ENCODE results near the gene SLC22A17. TPM values are rescaled to one million over a fixed set of nuclear protein-coding genes. Genes with fewer than 3 reads are reported as not detected.

The SLC22A17 gene
- 1.6 and 2.6 TPM in 2 replicates for total RNA-seq

GRCh38 chr14:23352506-23353432 lies at the start of gene SLC22A17:
TSS of gene SLC22A17 (minus strand) at chr14:23352887.

GRCh38 chr14:23376482-23377197 lies 24.0 kb upstream of the SLC22A17 start, which contains the start of gene CMTM5:
TSS of gene CMTM5 (plus strand) at chr14:23377046. CDS start at chr14:23377252, 206 bp downstream.

GRCh38 chr14:23372509-23372908 lies 19.8 kb upstream of the SLC22A17 start, which contains the start of gene IL25:
TSS of gene IL25 (plus strand) at chr14:23372809.

GRCh38 chr14:23365036-23365731 lies 12.5 kb upstream of the SLC22A17 start, which contains the start of gene EFS:
TSS of gene EFS (minus strand) at chr14:23365172. CDS start at chr14:23365025, 147 bp downstream.

DNA sequence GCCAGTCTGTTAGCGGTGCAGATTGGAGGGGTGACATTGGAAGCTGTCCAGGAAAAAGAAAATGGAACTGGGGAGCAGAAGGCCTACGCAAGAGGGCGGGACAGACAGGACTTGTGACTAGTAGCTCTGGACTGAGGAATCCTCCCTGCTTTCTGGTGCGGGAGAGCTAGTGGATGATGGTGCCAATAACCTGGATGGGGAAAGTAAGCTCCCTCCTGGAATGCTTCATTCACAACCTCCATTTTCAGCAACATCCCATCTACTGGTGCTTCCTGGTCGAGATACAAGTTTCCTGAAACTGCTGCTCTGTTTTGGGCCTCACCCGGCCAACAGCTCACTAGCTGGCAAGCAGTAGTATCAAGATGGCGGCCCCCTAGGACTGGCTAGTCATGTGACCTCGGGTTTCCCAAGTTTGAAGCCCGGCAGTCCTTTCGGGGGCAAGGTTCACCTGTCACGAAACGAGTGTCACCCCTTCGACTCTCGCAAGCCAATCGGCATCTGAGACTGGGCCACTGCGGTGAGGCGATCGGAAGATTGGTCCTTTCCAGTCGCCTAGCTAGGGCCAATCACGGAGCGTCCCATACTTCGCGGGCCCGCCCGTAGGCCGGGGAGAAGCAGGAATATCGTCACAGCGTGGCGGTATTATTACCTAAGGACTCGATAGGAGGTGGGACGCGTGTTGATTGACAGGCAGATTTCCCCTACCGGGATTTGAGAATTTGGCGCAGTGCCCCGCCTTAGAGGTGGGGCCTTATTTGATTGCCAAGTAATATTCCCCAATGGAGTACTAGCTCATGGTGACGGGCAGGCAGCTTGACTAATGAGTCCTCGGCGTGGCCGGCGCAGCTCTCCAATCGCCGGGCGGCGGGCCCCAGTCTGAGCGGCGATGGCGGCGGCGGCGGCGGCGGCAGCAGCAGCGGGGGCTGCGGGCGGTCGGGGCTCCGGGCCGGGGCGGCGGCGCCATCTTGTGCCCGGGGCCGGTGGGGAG lies 31.8 kb downstream of the SLC22A17 start, which contains the start of gene PABPN1:
PABPN1 (plus strand) TSS at position 874 of the 988 bp plus-strand sequence; CDS start at position 887, 13 bp downstream.

DNA sequence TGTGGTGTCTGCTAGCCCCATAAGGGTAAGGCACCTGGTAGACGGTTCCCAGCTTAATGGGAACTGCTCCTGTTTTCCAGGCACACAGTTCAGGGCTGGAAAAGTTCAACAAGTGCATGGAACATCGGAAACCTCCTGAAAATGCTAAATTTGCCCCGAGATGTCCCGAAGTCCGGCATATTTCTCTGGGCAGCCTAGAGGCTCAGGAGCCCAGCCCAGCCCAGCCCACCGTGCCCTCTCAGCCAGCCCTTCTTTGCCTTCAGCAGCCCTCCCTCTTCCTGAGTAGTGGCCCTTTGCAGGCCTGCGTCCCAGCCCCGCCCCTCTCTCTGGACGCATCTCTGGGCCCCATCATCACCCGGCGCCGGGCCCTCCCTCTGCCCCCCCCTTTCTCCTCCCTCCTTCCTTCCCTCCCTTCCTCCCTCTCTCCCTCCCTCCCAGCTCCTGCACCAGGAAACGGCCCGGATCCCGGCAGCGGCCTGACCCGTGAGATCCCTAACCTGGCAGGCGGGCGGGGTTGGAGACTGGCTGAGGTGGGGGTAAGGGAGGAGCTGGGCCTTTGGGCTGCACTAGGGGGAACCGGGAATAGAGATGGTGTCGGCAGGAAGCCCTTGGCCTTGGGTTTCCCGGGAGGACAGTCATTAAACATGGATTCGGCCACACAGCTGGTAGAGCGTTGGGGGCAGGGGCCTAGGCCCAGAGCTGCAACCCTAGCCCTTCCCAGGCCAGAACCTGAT lies 46.1 kb downstream of the SLC22A17 start, which contains the start of gene BCL2L2:
BCL2L2 (plus strand) TSS at position 422 of the 734 bp plus-strand sequence. CDS start 935 bp downstream, outside the sequence.

DNA sequence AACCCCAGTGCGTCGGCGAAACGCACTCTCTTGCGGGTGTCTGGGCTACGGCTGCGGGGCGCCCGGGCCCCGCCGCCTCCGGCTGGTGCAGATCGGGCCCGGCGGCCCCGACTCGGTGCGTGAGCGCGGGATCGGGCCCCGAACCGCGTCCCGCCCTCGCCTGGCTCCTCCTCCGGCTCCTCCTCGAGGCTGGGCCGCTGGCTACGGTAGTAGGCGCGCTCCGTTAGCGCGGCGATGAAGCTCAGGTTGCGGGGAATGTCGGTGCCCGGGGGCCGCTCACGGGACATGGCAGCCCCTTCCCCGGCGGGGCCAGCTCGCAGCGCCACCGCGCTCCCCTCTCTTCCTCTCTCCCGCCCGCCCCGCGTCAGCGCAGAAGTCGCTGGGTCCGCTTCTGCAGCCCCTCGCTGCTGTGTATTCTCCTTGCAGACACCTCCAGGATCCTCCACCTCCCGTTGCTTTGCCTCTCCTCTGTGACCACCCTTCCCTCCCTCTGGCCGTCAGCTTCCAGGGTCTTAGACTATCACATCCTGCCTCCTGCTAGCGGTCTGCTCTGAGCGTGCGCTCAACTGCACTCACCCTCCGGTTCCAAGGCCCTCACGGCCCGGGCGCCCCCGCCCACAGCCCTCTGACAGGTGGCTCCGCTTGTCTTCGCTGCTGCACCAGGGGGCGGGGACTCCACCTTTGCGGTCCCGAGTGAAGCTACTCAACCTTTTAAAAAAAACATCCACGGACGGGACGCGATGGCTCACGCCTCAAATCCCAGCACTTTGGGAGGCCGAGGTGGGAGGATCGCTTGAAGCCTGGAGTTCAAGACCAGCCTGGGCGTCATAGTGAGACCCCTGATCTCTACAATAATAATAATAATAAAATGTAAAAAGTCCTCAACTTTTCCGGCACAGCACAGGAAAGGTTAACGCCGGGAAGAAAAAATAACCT lies 50.1 kb downstream of the SLC22A17 start, which contains the start of gene PPP1R3E:
PPP1R3E (minus strand) TSS at position 570 of the 936 bp plus-strand sequence; CDS start at position 287, 283 bp downstream.

Other genes starting within 250 kb of the SLC22A17 start
- not detected in 2 replicates for gene CIROP, start 247.9 kb downstream of the SLC22A17 start, total RNA-seq
- gene CEBPE, start 233.6 kb downstream of the SLC22A17 start, total RNA-seq, result not detected in 2 replicates
- gene SLC7A8, start 169.2 kb downstream of the SLC22A17 start, total RNA-seq, result 0.65 and 1.7 TPM in 2 replicates
- not detected in 2 replicates for gene RNF212B, start 115.0 kb downstream of the SLC22A17 start, total RNA-seq
- 2.9 and 4.3 TPM in 2 replicates for gene HOMEZ, start 66.8 kb downstream of the SLC22A17 start, total RNA-seq
- gene PPP1R3E, start 50.0 kb downstream of the SLC22A17 start, total RNA-seq, result 0.76 and 0.97 TPM in 2 replicates
- gene BCL2L2, start 46.1 kb downstream of the SLC22A17 start, total RNA-seq, result 13.4 and 16.9 TPM in 2 replicates
- 89.3 and 89.7 TPM in 2 replicates for gene PABPN1, start 31.4 kb downstream of the SLC22A17 start, total RNA-seq
- gene EFS, start 12.3 kb upstream of the SLC22A17 start, total RNA-seq, result not detected in 2 replicates
- not detected in 2 replicates for gene IL25, start 19.9 kb upstream of the SLC22A17 start, total RNA-seq
- not detected in 2 replicates for gene CMTM5, start 24.2 kb upstream of the SLC22A17 start, total RNA-seq
- not detected in 2 replicates for gene MYH6, start 55.4 kb upstream of the SLC22A17 start, total RNA-seq
- not detected in 2 replicates for gene MYH7, start 82.8 kb upstream of the SLC22A17 start, total RNA-seq
- 58.5 and 77.8 TPM in 2 replicates for gene NGDN, start 116.8 kb upstream of the SLC22A17 start, total RNA-seq
- under 0.01 and 0.46 TPM in 2 replicates for gene ZFHX2, start 198.9 kb upstream of the SLC22A17 start, total RNA-seq
- gene THTPA, start 203.4 kb upstream of the SLC22A17 start, total RNA-seq, result 10.0 and 10.4 TPM in 2 replicates
- gene AP1G2, start 214.9 kb upstream of the SLC22A17 start, total RNA-seq, result 7.1 and 14.1 TPM in 2 replicates
- gene JPH4, start 225.9 kb upstream of the SLC22A17 start, total RNA-seq, result not detected in 2 replicates